UCSD-AML1 (cell line): ENCODE results near the gene TOMM20L.
"Not testable (repeated sequence)": the region's sequence is repeated elsewhere in the genome, so short reads cannot be mapped to it uniquely, and the experiment has no call there.

Source experiments
- DNase-seq: peaks from one replicate; lab custom pipeline; 2025; ENCODE audit not compliant: unreplicated experiment; lab: John Stamatoyannopoulos, UW

Gene TOMM20L

DNA sequence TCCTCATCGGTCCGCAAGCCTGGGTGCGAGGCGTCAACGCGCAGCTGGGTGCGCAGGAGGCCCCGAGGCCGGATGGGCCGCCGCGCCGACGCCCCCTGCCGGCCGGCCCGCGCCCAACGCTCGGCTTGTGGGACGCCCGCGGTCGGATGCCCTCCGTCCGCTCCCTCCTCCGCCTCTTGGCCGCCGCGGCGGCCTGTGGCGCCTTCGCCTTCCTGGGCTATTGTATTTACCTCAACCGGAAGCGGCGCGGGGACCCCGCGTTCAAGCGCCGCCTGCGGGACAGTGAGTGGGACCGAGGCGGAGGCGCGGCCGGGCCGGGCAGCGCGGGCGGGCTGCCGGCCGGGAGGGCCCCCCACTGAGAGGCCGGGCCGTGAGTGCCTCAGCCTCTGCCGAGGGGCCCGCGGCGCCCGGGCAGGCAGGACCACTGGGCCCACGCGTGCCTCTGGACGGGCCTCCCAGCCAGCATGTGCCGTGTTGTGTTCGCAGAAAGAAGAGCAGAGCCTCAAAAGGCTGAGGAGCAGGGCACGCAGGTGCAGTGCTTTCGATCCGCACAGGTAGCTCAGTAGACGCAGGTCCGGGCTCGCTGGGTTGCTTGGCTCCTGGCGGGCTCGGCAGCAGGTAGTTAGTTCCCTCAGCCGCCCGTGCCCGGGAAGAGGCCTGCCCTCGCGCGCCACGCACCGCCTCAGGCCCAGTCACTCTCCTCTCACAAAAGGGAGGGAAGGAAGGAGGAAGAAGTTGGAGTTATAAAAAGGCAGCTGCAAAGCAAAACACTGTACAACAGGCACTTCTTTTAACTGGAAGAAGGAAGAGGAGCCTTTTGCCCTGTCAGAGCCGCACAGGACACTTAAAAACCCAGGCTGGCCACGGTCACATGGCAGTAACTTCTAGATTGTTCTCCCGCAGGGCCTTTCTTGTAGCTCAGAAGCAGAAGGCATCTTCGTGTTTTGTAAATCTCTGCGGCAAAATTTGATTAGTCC lies at the start of gene TOMM20L:
TSS of gene TOMM20L (plus strand) at position 119 of the 977 bp plus-strand sequence. CDS start at position 147, 28 bp downstream.
- peak; percentile 68 for DNase-seq

DNA sequence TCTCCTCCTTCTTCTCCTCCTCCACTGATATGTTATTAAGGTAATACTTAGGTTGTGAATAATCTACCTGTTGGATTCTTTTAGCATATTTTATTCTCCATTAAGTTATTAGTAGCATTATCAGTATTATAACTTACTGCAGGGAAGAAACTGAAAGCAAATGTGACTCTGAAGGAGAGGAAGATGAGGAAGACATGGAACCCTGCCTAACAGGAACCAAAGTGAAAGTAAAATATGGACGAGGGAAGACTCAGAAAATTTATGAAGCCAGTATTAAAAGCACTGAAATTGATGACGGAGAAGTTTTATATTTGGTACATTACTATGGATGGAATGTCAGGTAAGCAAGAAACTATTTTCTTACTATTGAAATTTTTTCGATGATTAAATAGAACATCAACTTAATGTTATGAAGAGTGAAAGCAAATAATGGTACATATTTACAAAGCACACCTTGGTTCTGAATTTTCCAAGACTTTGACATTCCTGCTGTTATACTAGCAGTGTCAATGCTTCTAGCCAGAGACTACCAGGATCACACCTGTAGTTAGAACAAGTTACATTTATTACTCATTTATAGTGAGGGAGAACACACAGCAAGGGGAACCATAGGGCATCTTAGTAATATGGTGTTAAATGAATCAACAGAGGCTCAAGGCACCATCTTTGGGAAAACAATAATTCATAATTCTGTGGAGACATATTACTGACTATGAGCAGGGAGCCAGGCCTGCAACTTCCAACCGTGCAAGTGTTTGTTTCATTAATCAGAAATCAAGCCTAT lies 42.0 kb upstream of the TOMM20L start:
- DNase-seq: no peak

DNA sequence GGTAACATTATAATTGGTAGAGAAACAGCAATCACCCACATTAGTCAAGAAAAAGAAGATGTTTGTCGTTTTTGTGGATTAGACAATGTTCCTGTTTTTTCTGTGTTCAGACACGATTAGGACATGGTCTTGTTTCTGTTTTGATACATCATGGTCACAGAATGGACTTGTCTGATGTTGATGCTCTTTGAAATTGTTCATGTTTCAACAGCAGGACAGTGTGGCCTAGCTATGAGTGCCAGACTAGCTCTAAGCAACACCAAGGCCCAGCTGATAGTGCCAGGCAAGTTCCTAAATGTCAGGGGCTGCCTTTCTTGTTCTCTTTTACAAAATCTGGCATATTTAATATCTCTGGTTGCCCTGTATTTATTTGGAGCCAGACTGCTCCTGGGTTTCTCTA lies 40.9 kb upstream of the TOMM20L start:
- DNase-seq: no peak

DNA sequence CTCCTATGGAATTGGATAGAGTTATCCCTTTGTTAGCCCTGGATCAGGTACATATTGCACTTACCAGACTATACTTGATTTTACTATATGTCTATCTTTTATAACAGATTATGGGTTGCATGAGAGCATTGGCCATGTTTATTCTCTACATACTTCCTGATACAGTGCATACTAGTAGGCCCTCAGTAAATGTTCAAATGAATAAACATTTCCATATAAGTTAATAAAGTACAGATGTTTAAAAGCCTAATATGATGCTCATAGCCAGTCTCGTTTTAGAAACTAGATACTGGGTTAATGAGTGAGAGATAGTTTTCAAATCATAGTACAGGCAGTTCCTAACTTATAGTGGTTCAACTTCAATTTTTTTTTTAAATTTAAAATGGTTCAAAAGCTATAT lies 39.5 kb upstream of the TOMM20L start:
- no peak for DNase-seq

DNA sequence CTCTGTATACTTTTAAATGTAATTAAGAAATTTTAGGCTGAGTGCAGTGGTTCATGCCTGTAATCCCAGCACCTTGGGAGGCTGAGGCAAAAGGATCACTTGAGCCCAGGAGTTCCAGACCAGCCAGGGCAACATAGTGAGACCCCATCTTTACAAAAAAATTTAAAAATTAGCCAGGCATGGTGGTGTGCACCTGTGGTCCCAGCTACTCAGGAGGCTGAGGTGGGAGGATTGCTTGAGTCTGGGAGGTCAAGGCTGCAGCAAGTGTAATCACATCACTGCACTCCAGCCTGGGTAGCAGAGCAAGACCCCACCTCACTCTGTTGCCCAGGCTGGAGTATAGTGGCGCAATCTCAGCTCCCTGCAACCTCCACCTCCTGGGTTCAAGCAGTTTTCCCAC lies 33.5 kb upstream of the TOMM20L start:
- DNase-seq: not testable (repeated sequence)

DNA sequence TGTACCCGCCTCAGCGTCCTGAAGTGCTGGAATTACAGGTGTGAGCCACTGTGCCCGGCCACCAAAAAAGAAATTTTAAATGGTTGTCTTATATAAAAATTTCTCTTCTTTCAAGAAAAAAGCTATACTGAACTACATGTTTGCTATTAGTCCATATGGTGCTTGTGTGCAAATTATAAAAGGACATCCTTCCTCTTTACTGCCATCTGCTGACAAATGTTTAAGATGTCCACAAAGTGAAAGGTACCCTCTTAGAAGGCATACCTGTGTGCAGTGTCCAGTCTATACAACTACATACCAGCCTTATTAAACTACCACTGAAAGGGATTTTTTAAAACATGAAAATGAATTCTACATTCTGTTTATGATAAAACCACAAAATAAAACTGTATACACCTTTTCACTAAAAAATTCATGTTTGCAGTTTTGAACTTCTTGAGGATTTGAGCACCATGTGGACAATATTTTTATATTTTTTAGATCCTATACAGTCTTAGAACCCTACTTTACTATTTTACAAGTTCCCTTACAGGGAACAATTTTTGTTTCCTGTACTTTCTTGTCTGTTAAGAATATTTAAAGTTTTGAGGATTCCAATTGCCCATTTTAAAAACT lies 32.8 kb upstream of the TOMM20L start:
- DNase-seq: no peak

DNA sequence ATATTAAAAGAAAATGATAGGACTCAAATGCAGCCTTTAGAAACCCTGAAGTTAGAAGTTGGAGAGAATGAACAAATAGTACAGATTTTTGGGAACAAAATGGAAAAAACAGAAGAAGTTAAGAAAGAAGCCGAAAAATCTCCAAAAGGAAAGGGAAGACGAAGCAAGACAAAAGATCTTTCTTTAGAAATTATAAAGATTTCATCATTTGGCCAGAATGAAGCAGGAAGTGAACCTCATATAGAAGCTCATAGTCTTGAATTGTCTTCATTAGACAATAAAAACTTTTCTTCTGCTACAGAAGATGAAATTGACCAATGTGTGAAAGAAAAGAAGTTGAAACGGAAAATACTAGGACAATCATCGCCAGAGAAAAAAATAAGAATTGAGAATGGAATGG lies 31.4 kb upstream of the TOMM20L start:
- DNase-seq: no peak

DNA sequence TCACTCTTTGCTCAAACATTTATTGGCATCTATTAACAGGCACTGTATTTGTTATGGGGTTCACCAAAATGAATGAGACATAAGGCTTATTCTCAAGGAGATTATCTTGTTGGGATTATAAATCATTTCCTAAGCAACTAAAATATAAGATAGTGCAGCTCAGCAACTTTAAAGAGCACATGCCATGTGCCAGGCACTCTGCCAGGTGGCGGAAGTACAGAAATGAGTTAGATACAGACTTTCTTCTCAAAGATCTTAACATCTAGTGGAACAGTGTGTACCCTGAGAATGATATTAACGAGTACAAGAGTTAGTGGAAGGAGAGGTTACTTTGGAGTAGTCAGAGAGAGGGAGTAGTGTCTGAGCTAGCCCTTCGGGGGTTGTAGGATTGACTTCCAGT lies 28.4 kb upstream of the TOMM20L start:
- no peak for DNase-seq

DNA sequence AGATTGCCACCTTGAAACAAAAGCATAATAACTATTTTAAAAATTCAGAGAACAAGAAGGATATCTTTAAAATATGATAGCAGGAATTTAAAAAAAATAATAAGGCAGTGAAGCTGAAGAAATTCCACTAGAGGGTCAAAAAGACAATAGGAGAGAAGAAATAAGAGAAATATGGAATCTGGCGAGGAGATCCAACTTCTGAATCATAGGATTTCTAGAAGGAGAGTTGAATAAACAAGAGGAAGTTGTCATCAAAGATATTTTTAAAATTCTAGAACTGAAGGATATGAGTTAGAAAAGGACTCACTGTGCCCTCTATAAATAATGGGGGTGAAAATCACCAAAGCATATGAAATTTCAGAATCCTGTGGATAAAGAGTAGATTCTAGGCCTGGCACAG lies 26.8 kb upstream of the TOMM20L start:
- no peak for DNase-seq

DNA sequence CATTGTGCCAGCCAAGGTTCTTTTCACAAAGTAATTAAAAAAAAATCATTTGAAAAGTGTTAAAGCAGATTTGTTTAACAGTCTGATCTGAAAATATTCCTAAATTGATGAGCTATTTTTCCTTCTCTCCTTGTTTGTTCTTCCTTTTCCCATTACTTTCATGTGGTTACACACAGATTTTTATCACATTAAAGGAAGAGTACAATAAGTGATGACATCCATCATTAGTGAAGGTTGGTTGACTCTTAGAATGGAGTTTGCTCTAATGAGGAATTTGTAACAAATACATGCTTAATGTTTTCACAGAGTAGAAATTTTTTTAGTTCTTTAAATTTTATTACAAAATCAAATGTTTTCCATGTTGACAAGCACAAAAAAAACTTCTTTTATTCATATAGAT lies 18.9 kb upstream of the TOMM20L start:
- DNase-seq: no peak

DNA sequence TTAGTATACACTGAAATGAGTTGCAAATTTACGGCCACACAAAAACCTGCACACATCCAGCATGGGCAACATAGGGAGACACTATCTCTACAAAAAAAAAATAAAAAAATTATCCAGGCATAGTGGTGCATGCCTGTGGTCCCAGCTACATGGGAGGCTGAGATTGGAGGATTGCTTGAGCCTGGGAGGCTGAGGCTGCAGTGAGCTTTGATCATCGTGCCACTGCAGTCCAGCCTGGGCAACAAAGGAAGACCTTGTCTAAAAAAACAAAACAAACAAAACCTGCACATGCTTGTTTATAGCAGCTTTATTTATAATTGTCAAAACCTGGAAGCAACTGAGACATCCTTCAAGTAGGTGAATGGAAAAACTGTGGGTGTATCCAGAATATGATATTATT lies 4.9 kb upstream of the TOMM20L start:
- no peak for DNase-seq

DNA sequence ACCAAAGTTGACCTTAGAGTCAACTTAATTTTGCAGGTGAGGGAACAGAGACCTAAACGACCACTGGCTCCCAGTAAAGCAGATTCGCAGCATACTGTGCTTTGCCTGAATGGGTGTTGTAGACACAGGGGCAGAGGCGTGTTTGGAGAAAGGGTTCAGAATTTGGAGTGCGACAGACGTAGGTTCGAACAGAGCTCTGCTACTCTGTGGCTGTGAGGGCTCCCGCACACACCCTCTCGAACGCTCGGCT lies 243 bp upstream of the TOMM20L start:
- DNase-seq: no peak

DNA sequence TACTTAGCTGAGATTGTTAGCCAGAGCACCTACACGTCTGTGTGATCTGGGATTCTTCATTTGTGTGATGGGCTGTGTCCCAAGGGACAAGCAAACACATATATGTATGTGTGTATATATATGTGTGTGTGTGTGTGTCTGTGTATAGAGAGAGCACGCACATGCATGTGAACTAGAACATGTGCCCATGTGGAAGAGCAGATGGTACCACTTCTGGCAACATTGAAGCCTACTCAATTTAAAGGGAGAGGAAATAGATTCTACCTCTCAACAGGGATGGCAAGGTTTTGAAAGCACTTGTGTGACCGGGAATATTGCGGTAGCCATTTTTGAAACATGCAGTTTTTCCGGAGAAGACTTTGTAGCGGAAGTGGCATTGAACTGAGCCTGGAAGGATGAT lies 1.4 kb downstream of the TOMM20L start:
- DNase-seq: no peak

DNA sequence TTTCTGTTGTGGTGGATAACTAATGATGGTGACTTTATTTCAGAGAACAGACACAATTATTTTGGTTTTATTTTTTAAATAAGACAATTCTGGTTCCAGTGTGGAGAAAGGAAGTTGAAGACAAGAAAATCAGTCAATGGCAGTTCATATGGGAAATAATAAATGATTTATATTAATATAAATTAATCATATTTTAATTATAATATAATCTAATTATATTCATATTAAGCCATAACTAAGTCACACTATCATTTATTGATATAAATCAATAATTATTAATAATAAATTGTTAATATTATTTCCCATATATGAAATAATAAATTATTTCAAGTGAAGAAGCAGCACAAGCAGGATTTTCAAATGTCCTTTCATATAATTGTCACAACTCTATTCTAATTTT lies 2.8 kb downstream of the TOMM20L start:
- DNase-seq: no peak

DNA sequence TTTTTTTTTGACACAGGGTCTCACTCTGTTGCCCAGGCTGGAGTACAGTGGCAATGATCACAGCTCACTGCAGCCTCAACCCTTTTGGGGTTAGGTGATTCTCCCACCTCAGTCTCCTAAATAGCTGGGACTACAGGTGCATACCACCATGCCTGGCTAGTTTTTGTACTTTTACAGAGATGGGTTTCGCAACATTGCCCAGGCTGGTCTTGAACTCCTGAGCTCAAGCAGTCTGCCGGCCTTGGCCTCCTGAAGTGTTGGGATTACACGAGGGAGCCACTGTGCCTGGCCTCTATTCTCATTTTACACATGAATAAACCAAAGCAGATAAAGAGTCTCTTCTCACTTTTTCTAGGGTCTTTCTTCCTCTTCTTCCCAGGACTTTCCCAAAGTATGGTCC lies 3.2 kb downstream of the TOMM20L start:
- DNase-seq: no peak

DNA sequence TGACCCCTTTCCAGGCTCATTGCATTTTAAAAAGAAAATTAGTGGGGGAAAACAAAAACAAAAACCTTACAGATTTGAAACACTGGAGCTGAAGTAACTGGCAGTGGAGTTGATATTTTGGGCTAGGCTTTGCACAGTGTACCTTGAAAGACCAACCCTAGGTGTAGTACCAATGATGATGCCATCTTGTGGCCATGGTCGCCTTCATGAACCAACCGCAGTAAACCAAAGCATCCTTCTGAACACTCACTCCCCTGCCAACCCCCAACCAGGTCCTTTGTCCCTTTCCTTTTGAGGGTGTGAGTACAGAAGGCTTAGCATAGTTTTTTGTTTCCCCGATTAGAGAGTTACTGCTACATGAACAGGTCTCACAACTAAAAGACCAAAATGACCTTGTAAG lies 5.9 kb downstream of the TOMM20L start:
- DNase-seq: no peak

DNA sequence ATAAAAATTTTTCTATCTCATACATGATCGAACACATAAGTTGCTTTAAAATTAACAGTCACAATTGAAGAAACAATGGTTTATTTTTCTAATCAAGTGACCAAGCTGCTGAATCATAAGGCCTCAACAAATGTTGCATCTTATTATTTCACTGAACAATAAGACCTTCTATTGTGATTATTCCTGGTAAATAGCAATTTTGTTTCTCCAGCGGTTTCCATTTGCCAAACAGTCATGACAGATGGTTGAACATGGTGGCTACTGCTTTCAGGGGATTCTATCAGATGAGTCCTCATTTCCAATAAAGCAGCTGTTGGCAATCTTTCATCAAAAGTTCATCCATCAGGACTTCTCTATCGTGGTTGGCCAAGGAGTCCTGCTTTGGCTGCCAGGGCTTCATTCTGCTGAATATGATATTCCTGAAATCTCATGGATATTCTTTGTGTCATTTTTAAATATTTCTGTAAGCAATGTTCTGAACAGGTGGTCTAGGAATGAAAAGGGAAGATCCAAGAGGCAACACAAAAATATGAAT lies 13.0 kb downstream of the TOMM20L start:
- no peak for DNase-seq

DNA sequence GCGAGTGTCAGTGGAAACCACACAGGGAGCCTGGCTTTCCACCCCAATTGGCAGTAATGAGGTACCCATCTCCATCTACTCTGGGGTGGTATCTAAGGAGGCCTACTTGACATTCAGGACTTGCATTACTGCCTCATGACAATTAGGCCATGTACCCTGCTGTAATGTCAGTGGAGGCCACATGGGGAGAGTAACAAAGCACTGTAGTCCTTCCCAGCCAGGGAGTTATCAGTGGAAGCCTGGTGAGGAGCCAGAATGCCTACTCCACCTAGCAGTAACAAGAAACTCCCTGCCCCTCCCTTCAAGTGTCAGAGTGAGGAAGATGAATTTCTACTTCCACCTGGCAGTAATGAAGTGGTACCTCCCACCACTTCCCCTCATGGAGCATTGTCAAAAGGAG lies 19.1 kb downstream of the TOMM20L start:
- no peak for DNase-seq

DNA sequence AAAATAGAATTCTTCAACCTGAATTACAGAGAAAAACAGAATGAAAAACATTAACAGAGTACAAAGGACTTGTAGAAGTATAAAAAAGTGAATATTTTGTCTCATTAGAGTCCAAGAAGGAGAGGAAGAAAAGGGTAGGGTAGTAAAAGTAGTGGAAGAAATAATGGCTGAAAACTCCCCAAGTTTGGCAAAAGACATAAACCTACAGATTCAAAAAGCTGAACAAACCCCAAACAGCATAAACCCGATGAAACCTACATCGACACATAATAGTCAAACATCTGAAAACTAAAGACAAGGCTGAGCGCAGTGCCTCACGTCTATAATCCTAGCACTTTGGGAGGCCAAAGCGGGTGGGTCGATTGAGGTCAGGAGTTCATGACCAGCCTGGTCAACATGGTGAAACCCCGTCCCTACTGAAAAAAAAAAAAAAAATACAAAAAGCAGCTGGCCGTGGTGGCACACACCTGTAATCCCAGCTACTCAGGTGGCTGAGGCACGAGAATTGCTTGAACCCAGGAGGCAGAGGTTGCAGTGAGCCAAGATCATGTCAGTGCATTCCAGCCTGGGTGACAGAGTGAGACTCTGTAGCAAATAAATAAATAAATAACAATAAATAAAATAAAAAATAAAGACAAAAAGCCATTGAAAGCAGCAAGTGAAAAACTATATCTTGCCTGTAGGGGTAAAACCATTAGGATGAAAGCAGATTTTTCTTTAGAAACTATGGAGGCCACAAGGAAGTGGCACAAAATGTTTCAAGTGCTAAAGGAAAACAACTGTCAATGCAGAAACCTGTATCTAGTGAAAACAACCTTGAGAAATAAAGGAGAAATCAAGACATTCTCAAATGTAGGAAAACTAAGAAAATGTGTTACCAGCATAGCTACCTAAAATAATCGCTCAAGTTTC lies 20.2 kb downstream of the TOMM20L start:
- DNase-seq: no peak

DNA sequence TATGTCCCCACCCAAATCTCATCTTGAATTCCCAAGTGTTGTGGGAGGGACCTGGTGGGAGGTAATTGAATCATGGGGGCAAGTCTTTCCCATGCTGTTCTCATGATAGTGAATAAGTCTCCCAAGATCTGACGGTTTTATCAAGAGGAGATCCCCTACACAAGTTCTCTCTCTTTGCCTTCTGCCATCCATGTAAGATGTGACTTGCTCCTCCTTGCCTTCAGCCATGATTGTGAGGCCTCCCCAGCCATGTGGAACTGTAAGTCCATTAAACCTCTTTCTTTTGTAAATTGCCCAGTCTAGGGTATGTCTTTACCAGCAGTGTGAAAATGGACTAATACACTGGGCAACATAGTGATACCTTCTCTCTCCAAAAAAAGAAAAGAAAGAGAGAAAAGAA lies 21.2 kb downstream of the TOMM20L start:
- not testable (repeated sequence) for DNase-seq
